Prostate gland (tissue), 2 donors: ENCODE results near the gene CALHM1. TPM values are rescaled to one million over a fixed set of nuclear protein-coding genes. Genes with fewer than 3 reads are reported as not detected.

Source experiments
- DNase-seq: peaks from one replicate; pipeline ENCODE4 v3.0.0-alpha.2; 2019; ENCODE audit warnings: low spot score
- H3K27ac ChIP-seq, 2 donors: fragments of 200-600 bp; sonication (generic); 2 replicates each; pipeline ENCODE4 v1.5.1; 2017 to 2019
- H3K27me3 ChIP-seq: fragments of 200-600 bp; sonication (generic); replicated peaks from 2 replicates; pipeline ENCODE4 v1.5.1; 2019; ENCODE audit not compliant: insufficient read depth
- H3K36me3 ChIP-seq, 2 donors: fragments of 200-600 bp; sonication (generic); 1 replicate in 1 of 2; 2 replicates in 1 of 2; pipeline versions ENCODE4 v1.5.1 to v1.8.1; 2017 to 2019
- H3K4me1 ChIP-seq: fragments of 200-600 bp; sonication (generic); replicated peaks from 2 replicates; pipeline ENCODE4 v1.5.1; 2019
- H3K4me3 ChIP-seq, 2 donors: fragments of 200-600 bp; sonication (generic); 2 replicates each; pipeline ENCODE4 v1.5.1; 2017 to 2019
- H3K9me3 ChIP-seq: fragments of 200-600 bp; sonication (generic); 2 replicates; pipeline ENCODE4 v1.5.1; 2017
- POLR2A ChIP-seq: fragments of 450-650 bp; IDR thresholded peaks from one replicate; pipeline ENCODE4 v1.6.1; 2016; ENCODE audit warnings: antibody characterized with exemption, mild to moderate bottlenecking
- POLR2AphosphoS5 ChIP-seq: sonication (generic); formaldehyde crosslinking; IDR thresholded peaks from one replicate; pipeline ENCODE4 v1.6.1; 2017; ENCODE audit warnings: antibody characterized with exemption
- WGBS: methylation state at CpG from one replicate; pipeline ENCODE4 v1.1.5; 2018; 5-methylcytosine and 5-hydroxymethylcytosine counted together
- intact Hi-C: fragments of 100-400 bp; cut with DNase I; formaldehyde crosslinking; loops from one replicate; pipeline ENCODE4 v1.14.2; 2022
- total RNA-seq, 2 donors: library from RNA; depleted of rRNA; stranded (reverse); fragments of >200 nt; gene quantifications; one replicate each; pipeline ENCODE4 v1.1.0, GENCODE V29; 2016
- TF ChIP-seq, protein P1 (sequence below), 4 experiments: fragments of 200-600 bp in 2 of 4; fragments of 450-650 bp in 2 of 4; sonication (generic) in 2 of 4; IDR thresholded peaks; 1 replicate in 3 of 4; 2 replicates in 1 of 4; pipeline ENCODE4 v1.5.1; 2016 to 2019; ENCODE audit warnings: antibody characterized with exemption in 4 of 4, mild to moderate bottlenecking in 2 of 4, moderate library complexity in 2 of 4

Gene CALHM1
- total RNA-seq, 2 donors from 2014 or later, result not detected

DNA sequence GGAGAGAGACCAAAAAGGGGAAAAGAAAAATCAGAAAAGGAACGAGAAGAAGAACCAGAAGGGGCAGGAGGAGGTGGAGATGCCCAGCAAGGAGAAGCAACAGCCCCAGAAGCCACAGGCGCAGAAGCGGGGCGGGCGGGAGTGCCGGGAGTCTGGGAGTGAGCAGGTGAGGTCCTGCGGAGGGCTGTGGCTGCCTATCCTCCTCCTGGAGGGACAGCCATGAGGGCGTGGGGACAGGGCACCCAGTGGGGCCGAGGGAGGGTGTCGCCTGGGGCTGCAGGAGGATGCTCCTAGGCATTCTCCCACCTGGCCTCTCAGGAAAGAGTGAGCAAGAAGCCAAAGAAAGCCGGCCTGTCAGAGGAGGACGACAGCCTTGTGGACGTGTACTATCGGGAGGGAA lies 18.3 kb downstream of the CALHM1 start:
- Histone ChIP-seq H3K27ac (no peak overlapping the region), H3K36me3 (peaks cover 6 to 23% of the 10 kb centered on the region in 2 donors), H3K4me1 (no peaks in the 10 kb centered on the region), H3K9me3 (no peaks in the 10 kb centered on the region), H3K27me3 (no peaks in the 10 kb centered on the region), H3K4me3 (no peak overlapping the region)
- TF ChIP-seq POLR2AphosphoS5, result no peak
- TF ChIP-seq POLR2A, result no peak
- TF ChIP-seq, protein P1, sequence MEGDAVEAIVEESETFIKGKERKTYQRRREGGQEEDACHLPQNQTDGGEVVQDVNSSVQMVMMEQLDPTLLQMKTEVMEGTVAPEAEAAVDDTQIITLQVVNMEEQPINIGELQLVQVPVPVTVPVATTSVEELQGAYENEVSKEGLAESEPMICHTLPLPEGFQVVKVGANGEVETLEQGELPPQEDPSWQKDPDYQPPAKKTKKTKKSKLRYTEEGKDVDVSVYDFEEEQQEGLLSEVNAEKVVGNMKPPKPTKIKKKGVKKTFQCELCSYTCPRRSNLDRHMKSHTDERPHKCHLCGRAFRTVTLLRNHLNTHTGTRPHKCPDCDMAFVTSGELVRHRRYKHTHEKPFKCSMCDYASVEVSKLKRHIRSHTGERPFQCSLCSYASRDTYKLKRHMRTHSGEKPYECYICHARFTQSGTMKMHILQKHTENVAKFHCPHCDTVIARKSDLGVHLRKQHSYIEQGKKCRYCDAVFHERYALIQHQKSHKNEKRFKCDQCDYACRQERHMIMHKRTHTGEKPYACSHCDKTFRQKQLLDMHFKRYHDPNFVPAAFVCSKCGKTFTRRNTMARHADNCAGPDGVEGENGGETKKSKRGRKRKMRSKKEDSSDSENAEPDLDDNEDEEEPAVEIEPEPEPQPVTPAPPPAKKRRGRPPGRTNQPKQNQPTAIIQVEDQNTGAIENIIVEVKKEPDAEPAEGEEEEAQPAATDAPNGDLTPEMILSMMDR (IDR thresholded peaks at IDR 0.05), result no peak
- no peak for DNase-seq
- intact Hi-C loops, result no loop called here
- 91% methylated on average over 14 of the region's 14 CpGs for WGBS

DNA sequence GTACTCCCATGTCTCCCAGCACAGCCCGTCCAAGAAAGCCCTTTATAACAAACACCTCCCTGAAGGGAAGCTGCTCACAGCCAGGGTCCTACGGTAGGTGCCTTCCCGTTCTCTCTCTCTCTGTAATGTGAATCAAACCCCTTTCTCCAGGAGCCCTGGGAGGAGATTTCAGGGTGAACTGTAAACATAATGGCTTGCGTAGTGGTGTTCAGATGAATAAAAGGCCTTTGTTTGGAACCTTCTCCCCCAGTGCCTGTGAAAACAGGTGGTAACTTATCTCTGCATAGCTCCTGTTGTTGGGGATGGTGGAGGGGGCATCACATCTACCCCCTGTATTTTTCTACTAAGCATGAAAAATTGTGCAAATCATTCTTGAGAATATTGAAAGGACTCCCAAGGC lies 18.9 kb downstream of the CALHM1 start:
- Histone ChIP-seq H3K4me3 (no peak overlapping the region), H3K36me3 (peaks cover 6 to 21% of the 10 kb centered on the region in 2 donors), H3K9me3 (no peaks in the 10 kb centered on the region), H3K4me1 (no peaks in the 10 kb centered on the region), H3K27me3 (no peaks in the 10 kb centered on the region), H3K27ac (no peak overlapping the region)
- TF ChIP-seq POLR2A (no peak), POLR2AphosphoS5 (no peak)
- TF ChIP-seq, protein P1 (IDR thresholded peaks at IDR 0.05), result no peak
- intact Hi-C loops, result no loop called here
- 69% methylated on average over 4 of the region's 4 CpGs for WGBS
- no peak for DNase-seq

DNA sequence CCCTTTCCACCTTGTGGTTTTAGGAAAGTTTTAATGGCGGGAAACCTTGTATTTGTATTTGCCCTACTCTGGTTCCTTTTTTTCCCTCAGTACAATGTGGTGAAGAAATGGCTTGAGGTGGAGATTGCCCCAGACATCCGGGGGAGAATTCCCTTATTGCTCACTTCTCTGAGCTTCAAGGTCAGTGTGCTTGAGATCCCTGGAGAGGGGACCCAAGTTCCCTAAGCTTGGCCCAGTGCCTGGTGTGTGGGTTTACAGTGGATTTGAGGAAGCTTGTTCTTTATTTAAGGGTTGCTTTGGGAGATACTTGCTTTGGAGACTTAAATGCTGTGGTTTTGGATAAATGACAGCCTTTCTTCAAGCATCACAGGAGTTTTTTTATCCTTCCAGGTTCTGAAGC lies 24.8 kb downstream of the CALHM1 start:
- Histone ChIP-seq H3K36me3 (peaks cover 0 to 19% of the 10 kb centered on the region in 2 donors), H3K27ac (no peak overlapping the region), H3K27me3 (no peaks in the 10 kb centered on the region), H3K9me3 (no peaks in the 10 kb centered on the region), H3K4me3 (no peak overlapping the region), H3K4me1 (no peaks in the 10 kb centered on the region)
- intact Hi-C loops, result no loop called here
- DNase-seq, result no peak
- TF ChIP-seq POLR2A, result no peak
- TF ChIP-seq POLR2AphosphoS5, result no peak
- TF ChIP-seq, protein P1 (IDR thresholded peaks at IDR 0.05), result no peak
- 88% methylated on average over 2 of the region's 2 CpGs for WGBS

DNA sequence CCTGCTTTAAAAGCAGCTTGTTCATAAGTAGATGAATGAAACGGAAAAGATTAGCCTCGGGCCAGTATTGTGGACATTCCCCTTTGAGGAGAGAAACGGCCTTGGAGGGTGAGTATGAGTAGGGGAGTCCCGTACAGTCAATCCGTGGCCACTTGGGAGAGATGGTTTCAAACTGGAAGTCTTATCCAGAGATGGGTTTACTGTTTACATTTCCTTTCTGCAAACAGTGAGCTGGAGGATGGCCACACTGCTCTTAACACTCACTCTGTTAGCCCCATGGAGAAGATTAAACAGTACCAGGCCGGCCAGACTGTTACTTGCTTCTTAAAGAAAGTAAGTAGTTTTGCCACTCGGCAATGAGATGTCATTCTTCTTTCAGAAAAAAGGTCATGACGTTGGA lies 26.8 kb downstream of the CALHM1 start:
- no peak overlapping the region for H3K27ac ChIP-seq
- WGBS, result 48% methylated on average over 8 of the region's 8 CpGs

DNA sequence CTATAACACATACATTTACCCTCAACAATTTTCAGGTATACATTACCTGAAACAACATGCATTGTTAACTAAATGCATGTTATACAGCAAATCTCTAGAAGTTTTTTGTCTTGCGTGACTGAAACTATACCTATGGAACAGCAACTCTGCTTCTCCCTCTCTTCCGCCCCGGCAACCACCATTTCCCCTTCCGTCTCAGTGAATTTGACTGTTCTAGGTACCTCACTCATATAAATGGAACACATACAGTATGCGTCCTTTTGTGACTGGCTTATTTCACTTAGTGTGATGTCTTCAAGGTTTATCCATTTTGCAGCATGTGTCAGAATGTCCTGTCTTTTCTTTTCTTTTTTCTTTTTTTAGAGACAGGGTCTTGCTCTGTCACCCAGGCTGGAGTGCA lies 29.1 kb downstream of the CALHM1 start:
- no peak overlapping the region for H3K27ac ChIP-seq
- 93% methylated on average over 5 of the region's 5 CpGs for WGBS
- no peaks in the 10 kb centered on the region for H3K27me3 ChIP-seq
- no peaks in the 10 kb centered on the region for H3K9me3 ChIP-seq
- peaks cover 2 to 10% of the 10 kb centered on the region in 2 donors for H3K36me3 ChIP-seq
- TF ChIP-seq, protein P1 (IDR thresholded peaks at IDR 0.05), result no peak
- TF ChIP-seq POLR2A (no peak), POLR2AphosphoS5 (no peak)
- H3K4me1 ChIP-seq, result no peaks in the 10 kb centered on the region
- intact Hi-C loops, result no loop called here
- no peak for DNase-seq
- no peak overlapping the region for H3K4me3 ChIP-seq

More for the DNA sequence above, 26.8 kb downstream of the CALHM1 start:
- intact Hi-C loops, result no loop called here
- H3K27me3 ChIP-seq, result no peaks in the 10 kb centered on the region
- peak; percentile 13 for TF ChIP-seq POLR2AphosphoS5
- no peak for TF ChIP-seq POLR2A
- H3K9me3 ChIP-seq, result no peaks in the 10 kb centered on the region
- H3K4me1 ChIP-seq, result no peaks in the 10 kb centered on the region
- no peak overlapping the region for H3K4me3 ChIP-seq
- H3K36me3 ChIP-seq, result peaks cover 0 to 6% of the 10 kb centered on the region in 2 donors
- no peak for DNase-seq
